ENCODE data around the gene TESPA1. TPM values are rescaled to one million over a fixed set of nuclear protein-coding genes. Genes with fewer than 3 reads are reported as not detected.

The TESPA1 gene
- total and polyA plus RNA-seq, 2 of the 8 experiments (the other 6 are each of a cell fraction or from before 2014, with no cell fraction given) = not detected

GRCh38 chr12:54991161-54991990 is 6.8 kb upstream of the TESPA1 start:
- Histone ChIP-seq H3K4me2 (ENCODE audit: insufficient read depth in 1 of 2, low read depth in 2 of 2, low read length in 2 of 2) (no peak overlapping the region), H3K36me3 (ENCODE audit: control insufficient read depth in 2 of 4, insufficient read depth in 4 of 4, low read length in 3 of 4) (no peaks in the 10 kb centered on the region), H3K23ac (ENCODE audit: insufficient read length) (no peak overlapping the region), H3K79me2 (ENCODE audit: control insufficient read depth in 1 of 2, insufficient read depth in 2 of 2, low read length in 2 of 2) (no peaks in the 10 kb centered on the region), H3K27me3 (replicated peaks in 1 of 4; ENCODE audit: control insufficient read depth in 3 of 4, extremely low read depth in 1 of 4, insufficient read depth in 3 of 4, low read length in 3 of 4) (no peaks in the 10 kb centered on the region), H2BK5ac (ENCODE audit: low read depth, low read length) (no peak overlapping the region), H3K56ac (replicated peaks; ENCODE audit: insufficient read length, low read depth, low read length) (no peak overlapping the region), H3K9ac (replicated peaks in 1 of 4; ENCODE audit: extremely low read depth in 1 of 4, low read depth in 3 of 4, low read length in 3 of 4) (no peak overlapping the region), H2BK20ac (ENCODE audit: low read length) (no peak overlapping the region), H3K18ac (ENCODE audit: extremely low read depth, low read length) (no peak overlapping the region), H3K14ac (ENCODE audit: insufficient read length) (no peak overlapping the region), H4K8ac (ENCODE audit: extremely low read depth, insufficient read depth, low read length) (no peak overlapping the region), H3K23me2 (ENCODE audit: low read depth, low read length) (no peaks in the 10 kb centered on the region; the same call in 1 of the 2 replicates), H4K20me1 (replicated peaks in 1 of 2; ENCODE audit: control insufficient read depth in 1 of 2, insufficient read depth in 2 of 2, low read length in 2 of 2) (no peaks in the 10 kb centered on the region), H2BK120ac (replicated peaks; ENCODE audit: low read depth, low read length) (no peak overlapping the region), H3K4me1 (replicated peaks in 1 of 4; ENCODE audit: control insufficient read depth in 3 of 4, insufficient read depth in 4 of 4, low read length in 3 of 4) (no peaks in the 10 kb centered on the region), H4K5ac (ENCODE audit: insufficient read length, low read depth, low read length) (no peak overlapping the region), H3K4ac (replicated peaks; ENCODE audit: insufficient read length, low read depth, low read length) (no peak overlapping the region), H4K91ac (replicated peaks; ENCODE audit: insufficient read length, low read length) (no peak overlapping the region), H2BK12ac (ENCODE audit: low read depth, low read length) (no peak overlapping the region), H2BK15ac (ENCODE audit: low read length) (no peak overlapping the region), H3K9me3 (ENCODE audit: insufficient read depth in 2 of 2, low read depth in 1 of 2, low read length in 1 of 2) (no peaks in the 10 kb centered on the region), H3K4me3 (ENCODE audit: extremely low read depth in 1 of 4, insufficient read depth in 2 of 4, low read depth in 3 of 4, low read length in 4 of 4) (no peak overlapping the region), H3K27ac (ENCODE audit: low read depth, low read length) (no peak overlapping the region), H2AK5ac (ENCODE audit: low read depth, low read length) (no peak overlapping the region), H3K79me1 (ENCODE audit: low read depth, low read length) (no peaks in the 10 kb centered on the region), H2AFZ (ENCODE audit: low read length) (peak overlapping the region; percentile 51; the same call in 1 of the 2 replicates)
- 87% methylated on average over 9 of the region's 9 CpGs; no CpG with 5 or more reads in 1 of the 2 experiments for WGBS, 2 experiments (ENCODE audit: extremely low coverage in 1 of 2, insufficient coverage in 1 of 2, insufficient read length in 1 of 2, insufficient replicate concordance in 2 of 2, low coverage in 1 of 2, low lambda C conversion rate in 2 of 2, missing lambda C conversion rate in 1 of 2)
- no peak for FAIRE-seq
- ChIA-PET POLR2A (ENCODE audit: partially characterized antibody) (no interaction called here), CTCF (ENCODE audit: partially characterized antibody) (interaction anchor here (1.1 to 13.9 kb wide), 9 partner anchors 12 to 240 kb away, joined by 3 to 627 read pairs (median 14); no protein-coding TSS in a partner anchor)
- DNase-seq (ENCODE audit: low read depth in 1 of 2, low spot score in 2 of 2) = no peak
- TF ChIP-seq NRF1 (IDR thresholded peaks at IDR 0.05; ENCODE audit: low read depth, low read length) (no peak), ZNF274 (IDR thresholded peaks at IDR 0.05; ENCODE audit: borderline replicate concordance, extremely low read depth, low read length) (no peak), JUND (IDR thresholded peaks at IDR 0.05; ENCODE audit: low read length) (no peak), TAF1 (IDR thresholded peaks at IDR 0.05; ENCODE audit: low read depth, low read length) (no peak), EZH2 (IDR thresholded peaks at IDR 0.05; ENCODE audit: low read depth, low read length, severe bottlenecking) (no peak), YY1 (IDR thresholded peaks at IDR 0.05; ENCODE audit: low read depth, low read length) (no peak), RNF2 (IDR thresholded peaks at IDR 0.05; ENCODE audit: borderline replicate concordance, low read depth, low read length, missing control alignments, poor library complexity, severe bottlenecking) (no peak)
- TF ChIP-seq, protein P1, sequence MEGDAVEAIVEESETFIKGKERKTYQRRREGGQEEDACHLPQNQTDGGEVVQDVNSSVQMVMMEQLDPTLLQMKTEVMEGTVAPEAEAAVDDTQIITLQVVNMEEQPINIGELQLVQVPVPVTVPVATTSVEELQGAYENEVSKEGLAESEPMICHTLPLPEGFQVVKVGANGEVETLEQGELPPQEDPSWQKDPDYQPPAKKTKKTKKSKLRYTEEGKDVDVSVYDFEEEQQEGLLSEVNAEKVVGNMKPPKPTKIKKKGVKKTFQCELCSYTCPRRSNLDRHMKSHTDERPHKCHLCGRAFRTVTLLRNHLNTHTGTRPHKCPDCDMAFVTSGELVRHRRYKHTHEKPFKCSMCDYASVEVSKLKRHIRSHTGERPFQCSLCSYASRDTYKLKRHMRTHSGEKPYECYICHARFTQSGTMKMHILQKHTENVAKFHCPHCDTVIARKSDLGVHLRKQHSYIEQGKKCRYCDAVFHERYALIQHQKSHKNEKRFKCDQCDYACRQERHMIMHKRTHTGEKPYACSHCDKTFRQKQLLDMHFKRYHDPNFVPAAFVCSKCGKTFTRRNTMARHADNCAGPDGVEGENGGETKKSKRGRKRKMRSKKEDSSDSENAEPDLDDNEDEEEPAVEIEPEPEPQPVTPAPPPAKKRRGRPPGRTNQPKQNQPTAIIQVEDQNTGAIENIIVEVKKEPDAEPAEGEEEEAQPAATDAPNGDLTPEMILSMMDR (IDR thresholded peaks at IDR 0.05; ENCODE audit: control extremely low read depth in 1 of 3, insufficient read depth in 1 of 3, low read depth in 1 of 3, low read length in 3 of 3) = no peak
